Fibroblast of skin of abdomen (primary cell): ENCODE measurements around the gene AP1B1.

Experiments used
- DNase-seq: peaks from one replicate; pipeline ENCODE4 v3.0.0-alpha.2; 2013

Gene AP1B1

GRCh38 chr22:29312218-29313125 lies 75.9 kb downstream of the AP1B1 start:
- DNase-seq: no peak

- DNase-seq: no peak
Observed at GRCh38 chr22:29311464-29312217, 76.7 kb downstream of the AP1B1 start.

GRCh38 chr22:29310863-29311339 lies 77.5 kb downstream of the AP1B1 start:
- DNase-seq: peak; percentile 96

GRCh38 chr22:29310065-29310862 lies 78.1 kb downstream of the AP1B1 start:
- no peak for DNase-seq

GRCh38 chr22:29309332-29310064 lies 78.9 kb downstream of the AP1B1 start:
- DNase-seq: no peak

- DNase-seq: peak; percentile 37
Observed at GRCh38 chr22:29308791-29309262, 79.5 kb downstream of the AP1B1 start.

GRCh38 chr22:29308148-29308790 lies 80.1 kb downstream of the AP1B1 start:
- no peak for DNase-seq

GRCh38 chr22:29307596-29308147 lies 80.7 kb downstream of the AP1B1 start:
- no peak for DNase-seq

GRCh38 chr22:29306835-29307595 lies 81.4 kb downstream of the AP1B1 start:
- peak; percentile 76 for DNase-seq

- DNase-seq: peak; percentile 79
Observed at GRCh38 chr22:29306175-29306834, 82.1 kb downstream of the AP1B1 start, which contains the start of gene GAS2L1. TSS of gene GAS2L1 (plus strand) at chr22:29306650. CDS start at chr22:29308106, 1,456 bp downstream.

- DNase-seq: no peak
Observed at GRCh38 chr22:29305836-29306174, 82.6 kb downstream of the AP1B1 start.

GRCh38 chr22:29302681-29303465 lies 85.5 kb downstream of the AP1B1 start:
- DNase-seq: no peak

- no peak for DNase-seq
Observed at GRCh38 chr22:29302402-29302680, 86.0 kb downstream of the AP1B1 start.

GRCh38 chr22:29301716-29302401 lies 86.5 kb downstream of the AP1B1 start:
- DNase-seq: no peak

- no peak for DNase-seq
Observed at GRCh38 chr22:29300807-29301601, 87.4 kb downstream of the AP1B1 start.

- DNase-seq: no peak
Observed at GRCh38 chr22:29300467-29300806, 87.9 kb downstream of the AP1B1 start.

- no peak for DNase-seq
Observed at GRCh38 chr22:29299136-29299900, 89.1 kb downstream of the AP1B1 start.
